ENCODE measurements around the gene KPNA3.
A peak's percentile ranks its signal among the peaks of the same experiment; 100 is the strongest.

KPNA3 gene

DNA sequence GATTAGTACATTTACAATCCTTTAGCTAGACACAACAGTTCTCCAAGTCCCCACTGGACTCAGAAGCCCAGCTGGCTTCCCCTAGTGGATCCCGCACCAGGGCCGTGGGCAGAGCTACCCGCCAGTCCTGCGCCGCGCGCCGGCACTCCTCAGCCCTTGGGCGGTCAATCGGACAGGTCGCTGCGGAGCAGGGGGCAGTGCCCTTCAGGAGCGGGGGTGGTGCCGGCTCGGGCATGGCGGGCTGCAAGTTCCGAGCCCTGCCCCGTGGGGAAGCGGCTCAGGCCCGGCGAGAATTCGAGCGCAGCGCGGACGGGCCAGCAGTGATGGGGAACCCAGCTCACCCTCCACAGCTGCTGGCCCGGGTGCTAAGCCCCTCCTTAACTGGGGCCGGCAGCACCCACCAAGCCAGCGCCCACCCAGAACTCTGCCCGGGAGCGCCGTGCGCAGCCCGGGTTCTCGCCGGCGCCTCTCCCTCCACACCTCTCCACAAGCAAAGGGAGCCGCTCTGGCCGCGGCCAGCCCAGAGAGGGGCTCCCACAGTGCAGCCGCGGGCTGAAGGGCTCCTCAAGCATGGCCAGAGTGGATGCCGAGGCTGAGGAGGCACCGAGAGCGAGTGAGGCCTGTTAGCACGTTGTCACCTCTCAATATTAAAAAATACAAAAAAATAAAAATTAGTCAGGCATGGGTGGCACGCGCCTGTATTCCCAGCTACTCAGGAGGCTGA lies 114.1 kb downstream of the KPNA3 start:
- no peak for DNase-seq (ENCODE audit: low spot score)

DNA sequence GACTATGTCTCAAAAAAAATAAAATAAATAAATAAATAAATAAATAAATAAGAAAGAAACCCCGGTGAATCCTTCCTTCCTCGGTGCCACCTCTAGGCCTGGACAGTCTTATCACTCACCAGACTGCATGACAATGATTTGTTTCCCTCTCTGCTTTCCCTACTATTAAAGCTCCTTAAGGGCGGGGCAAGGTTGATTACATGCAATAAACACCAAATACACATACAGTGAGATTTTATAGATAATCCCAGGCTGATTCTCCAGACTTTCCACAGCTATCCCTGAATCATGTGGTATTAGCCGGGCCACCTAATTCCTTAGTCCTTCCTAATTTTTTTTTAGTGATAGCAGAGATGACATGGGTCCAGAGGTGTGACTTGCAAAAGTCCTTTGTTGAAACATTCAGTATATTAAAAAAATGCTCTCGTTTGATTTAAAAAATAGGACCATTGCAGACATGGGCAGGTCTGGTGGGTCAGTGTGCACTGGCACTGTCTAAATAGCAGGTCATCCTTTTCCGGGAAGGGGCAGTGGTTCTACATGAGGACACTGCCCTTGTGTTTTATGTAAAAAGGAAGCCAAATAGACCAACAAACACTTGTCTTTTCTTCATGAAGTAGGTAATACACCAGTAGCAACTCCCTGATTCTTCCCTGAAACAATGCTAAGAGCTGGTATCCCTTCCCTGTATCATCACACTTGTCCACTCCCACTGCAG lies 115.7 kb downstream of the KPNA3 start:
- no peak for DNase-seq (ENCODE audit: low spot score)

DNA sequence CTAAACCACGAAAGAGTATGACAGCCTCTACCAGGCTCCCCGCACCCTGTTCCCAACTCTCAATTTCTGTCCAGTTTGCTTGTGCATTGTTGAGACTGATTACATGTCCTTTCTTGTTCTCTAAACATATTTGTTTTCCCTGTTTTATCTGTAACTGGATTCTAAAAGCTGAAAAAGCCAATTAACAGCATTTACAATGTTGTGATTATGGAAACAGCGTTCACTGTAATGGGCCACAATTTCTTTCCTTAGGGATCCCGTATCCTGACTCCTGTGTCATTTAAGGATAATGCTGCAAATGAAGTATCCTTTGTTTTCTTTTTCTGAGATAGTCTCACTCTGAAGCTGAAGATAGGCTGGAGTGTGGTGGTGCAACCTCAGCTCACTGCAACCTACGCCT lies 121.7 kb downstream of the KPNA3 start:
- DNase-seq (ENCODE audit: low spot score): no peak

DNA sequence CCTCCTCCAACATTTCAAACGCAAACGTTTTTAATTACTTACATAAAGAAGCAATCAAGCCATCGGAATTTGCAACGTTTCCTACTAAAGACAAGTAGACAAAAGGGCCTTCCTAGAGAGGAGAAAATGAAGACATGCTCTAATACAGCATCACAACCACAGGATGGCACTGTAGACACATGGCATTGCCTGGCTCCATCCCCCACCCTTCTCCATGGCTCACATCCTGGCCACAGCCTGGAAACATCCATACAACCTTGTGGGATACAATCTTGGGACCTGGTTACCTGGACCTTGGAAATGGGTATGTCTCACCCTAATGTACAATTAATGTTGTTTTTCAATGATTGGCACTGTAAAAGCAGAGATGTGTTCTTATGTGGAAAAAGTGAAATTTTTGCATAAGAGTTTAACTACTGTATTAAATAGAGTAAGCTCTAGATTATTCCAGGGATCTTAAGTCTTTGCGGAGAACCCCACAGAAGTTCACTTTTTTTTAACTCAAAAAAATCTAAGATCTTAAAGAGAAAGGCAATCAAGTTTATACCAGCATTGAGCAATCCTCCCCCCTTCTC lies 122.7 kb downstream of the KPNA3 start:
- DNase-seq (ENCODE audit: low spot score): peak; percentile 57

GRCh38 chr13:49667773-49668172 lies 124.7 kb downstream of the KPNA3 start:
- DNase-seq (ENCODE audit: low spot score): no peak

- no peak for DNase-seq (ENCODE audit: low spot score)
Observed at GRCh38 chr13:49664606-49665005, 127.9 kb downstream of the KPNA3 start.

DNA sequence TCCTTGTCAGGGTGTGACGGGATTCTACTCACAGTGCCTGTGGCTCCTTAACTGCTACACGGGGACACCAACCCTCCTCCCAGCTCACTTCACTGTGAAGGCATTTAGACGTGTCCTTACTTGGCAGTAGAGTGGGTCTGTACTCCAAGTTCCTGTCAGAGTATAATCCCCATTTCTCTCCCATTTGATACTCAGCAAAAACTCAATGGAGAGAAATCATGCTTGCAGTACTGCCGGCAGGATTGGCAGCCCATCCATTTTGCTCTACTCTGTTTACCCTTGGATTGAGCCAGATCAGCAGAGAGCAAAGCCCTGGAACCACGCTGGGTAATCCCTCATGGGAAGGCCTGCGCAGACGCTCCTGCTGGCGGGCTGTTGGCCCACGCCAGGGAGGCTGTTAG lies 135.2 kb downstream of the KPNA3 start:
- DNase-seq (ENCODE audit: low spot score): no peak

- DNase-seq (ENCODE audit: low spot score): no peak
Observed at GRCh38 chr13:49655906-49656305, 136.6 kb downstream of the KPNA3 start.

DNA sequence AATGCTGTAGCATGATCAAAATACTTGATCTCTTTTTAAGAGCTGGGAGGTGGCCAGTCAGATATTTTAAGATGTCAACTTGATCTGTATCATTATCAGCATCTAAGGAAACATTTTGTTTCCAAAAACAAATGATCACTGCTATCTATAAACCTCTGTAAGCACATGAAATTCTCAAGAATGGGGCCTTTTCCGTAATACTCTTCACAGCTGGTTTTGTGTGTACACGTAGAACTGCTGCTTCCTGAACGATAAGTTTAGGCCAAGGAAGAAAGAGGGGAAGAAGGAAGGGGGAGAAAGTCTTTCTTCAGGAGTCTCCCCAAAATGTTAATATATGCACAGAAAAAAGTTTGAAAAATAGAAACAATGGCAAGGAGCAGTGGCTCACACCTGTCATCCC lies 138.5 kb downstream of the KPNA3 start:
- no peak for DNase-seq (ENCODE audit: low spot score)

- DNase-seq (ENCODE audit: low spot score): no peak
Observed at GRCh38 chr13:49653478-49653877, 139.0 kb downstream of the KPNA3 start.

DNA sequence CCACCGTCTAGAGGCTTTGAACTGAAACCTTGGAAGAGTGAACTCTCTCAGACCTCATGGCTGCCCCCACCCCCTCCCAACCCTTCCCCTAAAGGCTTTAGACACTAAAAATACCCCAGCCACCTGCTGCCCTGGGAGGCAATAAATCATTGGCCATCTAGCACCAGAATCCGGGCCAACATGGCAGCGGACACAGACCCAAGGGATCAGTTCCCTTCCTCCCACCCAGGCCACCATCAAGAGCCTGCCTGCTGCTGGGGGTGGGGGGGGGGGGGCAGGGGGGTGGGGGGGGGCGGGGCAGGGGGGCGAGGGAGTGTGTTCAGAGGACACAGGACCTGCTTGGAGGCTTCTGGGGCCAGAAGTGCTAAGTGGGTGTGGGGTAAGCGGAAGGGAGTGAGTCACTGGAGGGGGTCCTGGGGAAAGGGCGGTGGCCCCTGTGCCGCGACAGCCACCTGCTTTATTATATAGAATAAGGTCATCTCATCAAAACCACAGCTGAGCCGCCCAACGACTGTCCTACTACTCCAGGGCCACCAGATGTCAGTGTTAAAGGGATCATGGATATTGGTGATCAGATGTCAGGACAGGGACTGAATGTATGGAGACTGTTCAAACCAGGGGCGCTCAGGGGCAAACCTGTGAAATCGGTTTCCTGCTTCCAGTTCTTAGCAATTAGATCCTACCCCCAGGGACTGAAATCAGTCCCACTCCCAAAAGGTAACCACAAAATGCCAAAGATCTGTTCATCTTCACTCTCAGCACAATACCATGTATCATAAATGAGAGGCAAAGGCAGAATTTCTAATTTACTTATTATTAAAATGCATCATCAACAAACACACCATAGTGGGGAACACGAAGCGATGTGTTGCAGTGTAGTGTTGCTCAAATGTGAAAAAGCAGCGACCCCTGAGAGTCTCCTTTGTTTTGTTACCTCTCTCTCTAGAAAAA lies 139.9 kb downstream of the KPNA3 start:
- peak; percentile 52 for DNase-seq (ENCODE audit: low spot score)

DNA sequence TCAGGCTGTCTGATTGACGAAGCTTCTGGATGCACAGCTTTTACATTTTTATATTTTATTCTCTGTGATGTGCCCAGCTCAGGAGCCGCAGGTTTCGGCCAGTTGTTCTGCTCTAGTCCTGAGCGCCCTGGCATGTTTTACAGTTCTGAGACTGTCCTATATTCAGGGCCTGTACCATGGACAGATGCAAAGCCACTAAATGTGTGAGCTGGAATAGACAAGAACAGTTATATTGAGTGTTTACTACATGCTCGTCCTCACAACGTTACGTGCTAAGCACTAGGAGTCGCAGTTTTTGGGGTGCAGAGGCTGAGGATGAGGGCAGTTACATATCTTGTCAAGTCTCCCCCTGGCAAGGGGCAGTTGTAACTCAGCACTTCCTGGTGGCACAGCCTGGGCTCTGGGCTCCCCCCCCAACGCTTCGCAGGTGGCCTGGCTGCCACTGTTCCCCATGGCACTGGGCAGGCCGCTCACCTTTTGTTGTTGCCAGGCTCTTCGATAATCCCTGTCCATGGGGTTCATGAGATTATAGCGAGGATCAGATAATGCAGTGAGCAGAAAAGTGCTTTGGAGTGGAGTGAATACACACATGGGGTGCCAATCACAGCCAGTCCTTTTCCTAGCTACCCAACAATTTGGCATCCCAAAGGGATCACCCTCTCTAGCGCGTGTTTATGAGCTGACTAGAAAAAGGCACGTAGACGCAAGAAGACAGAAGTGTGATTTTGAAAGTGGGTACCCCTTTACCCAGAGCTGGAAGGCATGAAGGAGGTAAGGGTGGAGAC lies 140.7 kb downstream of the KPNA3 start:
- no peak for DNase-seq (ENCODE audit: low spot score)

DNA sequence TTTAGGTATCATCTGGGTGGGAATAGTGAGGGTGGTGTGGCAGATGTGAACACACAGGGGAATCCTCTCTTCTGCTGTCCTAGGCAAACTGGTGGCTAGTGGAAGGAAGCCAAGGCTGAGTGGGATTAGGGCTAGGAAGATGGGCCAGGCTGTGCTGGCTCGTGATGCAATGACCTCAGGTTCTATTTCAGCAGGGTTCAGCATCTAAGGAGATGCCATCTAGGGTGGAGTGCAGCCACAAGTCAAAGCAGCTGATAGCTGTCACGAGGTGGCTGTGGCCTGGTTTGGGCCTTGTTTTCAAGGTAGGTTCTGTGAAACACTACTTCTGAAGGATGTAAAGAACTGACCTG lies 142.5 kb downstream of the KPNA3 start:
- no peak for DNase-seq (ENCODE audit: low spot score)

Measured in LoVo (cell line).